ENCODE results near the gene LAD1.

The LAD1 gene

GRCh38 chr1:201419746-201420607 is 20.9 kb upstream of the LAD1 start:
- Histone ChIP-seq H3K9me2 (replicated peaks; ENCODE audit: control insufficient read depth, low read length) (no peaks in the 10 kb centered on the region), H3K4me3 (ENCODE audit: low read length) (no peak overlapping the region), H3K36me3 (ENCODE audit: control insufficient read depth, low read length) (no peaks in the 10 kb centered on the region), H3K79me2 (ENCODE audit: control insufficient read depth, low read length) (no peaks in the 10 kb centered on the region), H3F3A (ENCODE audit: control insufficient read depth, insufficient read depth) (no peaks in the 10 kb centered on the region), H3K4me2 (ENCODE audit: low read length) (no peak overlapping the region), H3K9me3 (ENCODE audit: control insufficient read depth, insufficient read depth, low read length) (no peaks in the 10 kb centered on the region), H3K27ac (ENCODE audit: low read depth, low read length) (no peak overlapping the region), H4K20me1 (ENCODE audit: control insufficient read depth, insufficient read depth, low read depth, low read length) (no peaks in the 10 kb centered on the region), H3K4me1 (ENCODE audit: control insufficient read depth, low read length) (no peaks in the 10 kb centered on the region), H3K27me3 (ENCODE audit: control insufficient read depth, low read length) (peaks cover 17% of the 10 kb centered on the region)
- TF ChIP-seq EZH2phosphoT487 (IDR thresholded peaks at IDR 0.05; ENCODE audit: borderline replicate concordance, low read length) (no peak), CTCF (IDR thresholded peaks at IDR 0.05; ENCODE audit: low read depth, low read length, poor library complexity, severe bottlenecking) (no peak)

GRCh38 chr1:201419256-201419655 is 20.1 kb upstream of the LAD1 start:
- Histone ChIP-seq H3K9me2 (replicated peaks; ENCODE audit: control insufficient read depth, low read length) (no peaks in the 10 kb centered on the region), H3K27ac (ENCODE audit: low read depth, low read length) (no peak overlapping the region), H3K9me3 (ENCODE audit: control insufficient read depth, insufficient read depth, low read length) (no peaks in the 10 kb centered on the region), H3K27me3 (ENCODE audit: control insufficient read depth, low read length) (peaks cover 17% of the 10 kb centered on the region), H3K4me3 (ENCODE audit: low read length) (no peak overlapping the region), H3K36me3 (ENCODE audit: control insufficient read depth, low read length) (no peaks in the 10 kb centered on the region), H3K4me1 (ENCODE audit: control insufficient read depth, low read length) (no peaks in the 10 kb centered on the region), H3K79me2 (ENCODE audit: control insufficient read depth, low read length) (no peaks in the 10 kb centered on the region), H3K4me2 (ENCODE audit: low read length) (no peak overlapping the region), H3F3A (ENCODE audit: control insufficient read depth, insufficient read depth) (no peaks in the 10 kb centered on the region), H4K20me1 (ENCODE audit: control insufficient read depth, insufficient read depth, low read depth, low read length) (no peaks in the 10 kb centered on the region)
- no peak for TF ChIP-seq EZH2phosphoT487 (IDR thresholded peaks at IDR 0.05; ENCODE audit: borderline replicate concordance, low read length)
- TF ChIP-seq CTCF (IDR thresholded peaks at IDR 0.05; ENCODE audit: low read depth, low read length, poor library complexity, severe bottlenecking), result no peak

DNA sequence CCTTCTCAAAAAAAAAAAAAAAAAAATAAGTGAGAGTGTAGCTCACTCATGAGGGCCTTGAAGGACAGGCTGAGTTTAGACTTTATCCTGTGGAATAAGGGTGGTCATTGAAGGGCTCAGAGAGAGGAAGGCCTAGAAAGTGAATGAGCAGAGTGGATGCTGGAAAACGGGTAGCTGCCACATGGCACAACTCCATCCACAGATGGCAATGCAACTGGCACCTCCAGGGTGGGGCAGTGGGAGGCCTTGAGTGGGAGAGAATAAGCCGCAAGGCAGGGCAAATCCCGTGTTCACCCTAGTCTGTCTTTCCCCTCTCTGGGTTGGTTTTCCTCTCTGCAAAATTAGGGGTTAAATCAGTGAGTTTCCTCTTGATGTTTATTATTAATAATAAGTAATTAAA is 19.3 kb upstream of the LAD1 start:
- Histone ChIP-seq H4K20me1 (ENCODE audit: control insufficient read depth, insufficient read depth, low read depth, low read length) (no peaks in the 10 kb centered on the region), H3K4me2 (ENCODE audit: low read length) (no peak overlapping the region), H3K79me2 (ENCODE audit: control insufficient read depth, low read length) (no peaks in the 10 kb centered on the region), H3K36me3 (ENCODE audit: control insufficient read depth, low read length) (no peaks in the 10 kb centered on the region), H3K27me3 (ENCODE audit: control insufficient read depth, low read length) (peaks cover 17% of the 10 kb centered on the region), H3F3A (ENCODE audit: control insufficient read depth, insufficient read depth) (no peaks in the 10 kb centered on the region), H3K9me2 (replicated peaks; ENCODE audit: control insufficient read depth, low read length) (no peaks in the 10 kb centered on the region), H3K4me3 (ENCODE audit: low read length) (no peak overlapping the region), H3K27ac (ENCODE audit: low read depth, low read length) (no peak overlapping the region), H3K9me3 (ENCODE audit: control insufficient read depth, insufficient read depth, low read length) (no peaks in the 10 kb centered on the region), H3K4me1 (ENCODE audit: control insufficient read depth, low read length) (no peaks in the 10 kb centered on the region)
- TF ChIP-seq CTCF (IDR thresholded peaks at IDR 0.05; ENCODE audit: low read depth, low read length, poor library complexity, severe bottlenecking) (no peak), EZH2phosphoT487 (IDR thresholded peaks at IDR 0.05; ENCODE audit: borderline replicate concordance, low read length) (no peak)

Measured in DOHH2 (cell line).